ENCODE measurements around the gene OTUD7B. TPM values are rescaled to one million over a fixed set of nuclear protein-coding genes. Genes with fewer than 3 reads are reported as not detected.

The OTUD7B gene
- total and polyA plus RNA-seq, 9 of the 15 experiments (the other 6 are each of a cell fraction or from before 2014, with no cell fraction given) = 0.96 to 18.8 (median 7.4) TPM

- 0 out of 2 replicates have a peak, but pooled peaks have one; percentile 61 for TF ChIP-seq ZNF592 (IDR thresholded peaks at IDR 0.05)
- no peak for TF ChIP-seq CEBPB (tag; IDR thresholded peaks at IDR 0.05)
- TF ChIP-seq IRF9 (tag; IDR thresholded peaks at IDR 0.05) = no peak
- peak; percentile 99 for TF ChIP-seq FIP1L1 (IDR thresholded peaks at IDR 0.05; ENCODE audit: low read depth, low read length, poor library complexity, severe bottlenecking)
- peak; percentile 34 for TF ChIP-seq ARID1B (IDR thresholded peaks at IDR 0.05)
- TF ChIP-seq MGA (IDR thresholded peaks at IDR 0.05) = no peak
- TF ChIP-seq CAMTA2 (CRISPR knock-in tag; conservative IDR thresholded peaks at IDR 0.05) = no peak
- TF ChIP-seq, protein P1, sequence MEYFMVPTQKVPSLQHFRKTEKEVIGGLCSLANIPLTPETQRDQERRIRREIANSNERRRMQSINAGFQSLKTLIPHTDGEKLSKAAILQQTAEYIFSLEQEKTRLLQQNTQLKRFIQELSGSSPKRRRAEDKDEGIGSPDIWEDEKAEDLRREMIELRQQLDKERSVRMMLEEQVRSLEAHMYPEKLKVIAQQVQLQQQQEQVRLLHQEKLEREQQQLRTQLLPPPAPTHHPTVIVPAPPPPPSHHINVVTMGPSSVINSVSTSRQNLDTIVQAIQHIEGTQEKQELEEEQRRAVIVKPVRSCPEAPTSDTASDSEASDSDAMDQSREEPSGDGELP (CRISPR knock-in tag; IDR thresholded peaks at IDR 0.05; ENCODE audit: borderline replicate concordance) = peak; percentile 95
Measured at GRCh38 chr1:150010393-150011115, at the start of gene OTUD7B (continued).

All from K562 (cell line).